HG03575 (cell line): ENCODE data around the gene HOXA5.

Experiments used
- ATAC-seq: cut with Tn5 transposase; IDR thresholded peaks from one replicate; pipeline ENCODE4 v1.9.1; 2021; ENCODE audit not compliant: unreplicated experiment, insufficient number of reproducible peaks, low FRiP score; ENCODE audit errors: extremely low read depth

Gene HOXA5

DNA sequence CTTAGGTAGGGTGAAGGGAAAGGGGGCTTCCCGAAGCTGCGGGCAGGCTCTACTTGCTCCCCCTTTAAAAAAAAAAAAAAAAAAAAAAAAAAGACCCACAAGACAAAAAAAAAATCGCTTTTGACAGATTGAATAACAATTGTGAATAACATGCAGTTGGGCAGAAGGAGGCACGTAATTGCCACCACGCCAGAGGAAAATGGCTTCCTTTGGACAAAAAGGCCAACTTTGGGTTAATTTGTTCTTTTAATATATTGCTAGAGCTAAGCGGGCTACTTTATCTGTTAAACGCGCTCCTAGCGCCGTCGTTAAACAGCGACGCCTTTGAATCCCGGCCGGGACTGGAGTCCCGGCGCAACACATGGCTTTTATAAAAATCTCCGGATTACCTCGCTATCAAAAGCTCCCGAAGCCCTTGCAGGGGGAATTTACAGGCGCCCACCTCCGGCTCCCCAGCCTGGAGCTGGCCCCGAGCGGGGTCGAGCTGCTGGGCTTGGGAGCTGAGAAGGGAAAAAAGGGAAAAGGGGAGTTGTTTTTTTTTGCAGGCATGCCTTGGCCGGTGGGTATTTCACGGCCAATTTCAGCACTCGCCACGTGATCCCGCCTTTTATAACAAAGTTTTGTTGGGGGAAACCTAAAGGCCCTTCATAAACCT is 40.3 kb upstream of the HOXA5 start:
- no peak for ATAC-seq

DNA sequence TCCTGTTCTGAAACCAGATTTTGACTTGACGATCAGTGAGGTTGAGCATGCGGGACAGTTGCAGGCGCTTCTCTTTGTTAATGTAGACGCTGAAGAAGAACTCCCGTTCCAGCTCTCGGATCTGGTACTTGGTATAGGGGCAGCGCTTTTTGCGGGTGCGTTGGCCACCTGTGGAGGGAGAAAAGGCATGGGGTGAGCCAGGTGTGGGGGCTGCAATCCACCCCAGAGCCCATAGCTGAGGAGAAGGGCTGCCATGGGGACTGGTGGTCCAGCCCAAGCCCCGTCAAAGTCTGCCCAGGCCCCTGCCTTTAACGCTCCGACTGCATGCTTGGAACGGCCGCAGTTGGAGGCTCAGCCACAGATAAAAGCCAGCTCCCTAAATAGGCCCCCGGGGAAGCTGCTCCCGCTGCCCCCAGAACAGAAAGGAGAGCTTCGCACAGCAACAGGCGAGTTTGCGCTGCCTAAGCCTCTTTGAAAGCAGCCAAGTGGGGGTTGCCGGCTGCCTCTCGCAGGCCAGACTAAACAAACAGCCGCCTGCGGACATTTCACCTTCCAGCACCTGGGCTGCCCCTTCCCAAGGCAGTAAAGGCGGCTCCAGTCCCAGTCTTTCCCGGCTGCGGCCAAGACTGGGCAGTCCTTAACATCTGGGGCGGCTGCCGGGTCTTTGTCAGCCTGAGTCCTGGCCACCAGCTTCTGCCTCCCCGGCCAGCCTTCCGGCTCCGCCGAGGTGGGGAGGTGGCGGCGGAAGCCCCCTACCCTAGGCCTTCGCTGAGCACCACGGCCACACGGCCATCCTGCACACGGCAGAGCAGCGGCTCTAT is 39.6 kb upstream of the HOXA5 start:
- ATAC-seq = no peak

DNA sequence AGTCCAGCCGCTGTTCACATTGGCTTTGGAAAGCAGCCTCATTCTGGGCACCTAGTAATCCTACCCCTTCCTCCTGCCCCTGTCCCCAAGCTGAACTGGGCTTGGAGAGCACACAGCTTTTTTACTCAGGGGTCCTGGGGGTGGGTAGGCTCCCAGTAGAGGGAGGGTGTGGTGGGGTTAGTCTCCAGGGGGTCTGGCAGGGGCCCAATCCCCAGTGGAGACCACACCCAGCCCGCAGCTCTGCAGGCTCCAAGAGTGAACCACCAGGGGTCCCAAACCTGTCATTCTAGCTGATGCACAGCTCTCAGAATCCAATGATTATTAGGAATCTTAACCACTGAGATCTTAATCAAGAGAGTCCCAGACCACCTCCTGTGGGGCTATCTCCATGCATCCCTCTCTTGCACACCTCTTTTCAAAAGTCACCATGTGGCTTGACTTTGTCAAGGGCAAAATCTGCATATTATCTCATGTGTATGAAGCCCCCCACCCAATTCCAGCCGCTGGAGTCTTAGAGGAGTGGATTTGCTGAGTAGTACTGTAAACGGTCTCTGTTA is 38.9 kb upstream of the HOXA5 start:
- no peak for ATAC-seq

DNA sequence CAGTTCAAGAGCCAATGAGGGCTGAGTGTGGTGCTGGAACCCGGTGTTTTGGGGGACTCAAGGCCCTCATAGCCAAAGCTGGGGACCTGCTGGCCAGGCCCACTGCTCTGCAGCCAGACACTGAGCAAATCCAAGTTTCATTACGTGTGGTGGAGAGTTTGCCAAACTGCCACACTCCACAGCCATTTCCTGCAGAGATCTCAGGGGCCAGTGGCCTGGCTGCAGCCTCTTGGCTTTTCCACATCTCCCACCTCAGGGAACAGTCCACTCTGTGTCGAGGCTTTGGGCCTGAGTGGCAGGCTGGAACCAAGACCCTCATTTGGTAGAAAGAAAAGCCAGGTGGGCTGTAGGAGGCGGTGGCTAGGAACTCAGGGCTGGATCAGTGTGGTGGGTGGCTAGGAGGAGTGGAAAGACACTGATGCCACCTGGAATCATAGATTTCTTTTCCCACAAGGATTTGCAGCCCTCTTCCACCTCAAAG is 38.4 kb upstream of the HOXA5 start:
- no peak for ATAC-seq

DNA sequence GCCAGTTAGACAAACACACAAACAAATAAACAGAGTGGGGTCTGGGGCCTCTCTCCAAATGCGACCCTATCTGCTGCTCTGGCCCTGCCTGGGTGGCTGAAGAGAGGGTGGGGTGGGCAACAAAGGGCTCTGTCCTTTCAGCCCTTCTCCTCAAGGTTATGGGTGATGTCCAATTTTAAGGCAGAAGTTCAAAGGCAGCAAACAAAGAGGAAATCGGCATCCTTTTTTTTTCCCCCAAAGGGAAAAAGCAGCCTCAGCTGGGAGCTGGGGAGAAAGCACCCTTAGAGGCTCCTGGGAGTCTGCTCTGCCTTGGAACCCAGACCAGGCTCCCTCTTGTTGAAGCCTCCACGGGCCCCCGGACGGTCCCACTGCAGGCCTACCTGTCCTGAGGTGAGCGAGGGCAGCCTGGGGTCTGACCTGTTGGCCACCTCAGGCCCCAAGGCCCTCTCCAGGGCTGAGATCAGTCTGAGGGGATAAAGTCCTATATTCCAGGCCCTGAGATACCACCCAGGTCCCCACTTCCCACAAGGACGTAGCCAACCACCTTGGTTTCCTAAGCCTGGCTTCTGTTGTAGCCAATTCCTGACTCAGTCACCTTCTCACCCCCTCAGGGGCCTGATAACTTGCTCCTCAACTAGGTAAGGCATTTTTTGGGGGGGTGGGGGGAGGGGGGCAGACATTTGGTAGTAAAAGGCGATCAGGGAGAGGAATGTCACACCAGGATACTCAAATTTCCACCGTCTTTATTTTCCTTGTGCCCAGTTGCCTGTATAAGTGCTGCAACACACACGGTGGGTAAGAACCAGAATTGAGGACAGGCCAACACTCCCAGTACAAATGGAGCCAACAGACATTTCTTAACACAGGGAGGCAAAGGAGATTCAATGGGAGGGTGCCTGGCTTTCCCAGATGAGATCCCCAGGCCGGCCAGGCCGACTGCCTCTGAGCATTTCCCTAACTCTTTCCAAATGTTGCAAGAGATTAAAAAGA is 37.2 kb upstream of the HOXA5 start:
- no peak for ATAC-seq

DNA sequence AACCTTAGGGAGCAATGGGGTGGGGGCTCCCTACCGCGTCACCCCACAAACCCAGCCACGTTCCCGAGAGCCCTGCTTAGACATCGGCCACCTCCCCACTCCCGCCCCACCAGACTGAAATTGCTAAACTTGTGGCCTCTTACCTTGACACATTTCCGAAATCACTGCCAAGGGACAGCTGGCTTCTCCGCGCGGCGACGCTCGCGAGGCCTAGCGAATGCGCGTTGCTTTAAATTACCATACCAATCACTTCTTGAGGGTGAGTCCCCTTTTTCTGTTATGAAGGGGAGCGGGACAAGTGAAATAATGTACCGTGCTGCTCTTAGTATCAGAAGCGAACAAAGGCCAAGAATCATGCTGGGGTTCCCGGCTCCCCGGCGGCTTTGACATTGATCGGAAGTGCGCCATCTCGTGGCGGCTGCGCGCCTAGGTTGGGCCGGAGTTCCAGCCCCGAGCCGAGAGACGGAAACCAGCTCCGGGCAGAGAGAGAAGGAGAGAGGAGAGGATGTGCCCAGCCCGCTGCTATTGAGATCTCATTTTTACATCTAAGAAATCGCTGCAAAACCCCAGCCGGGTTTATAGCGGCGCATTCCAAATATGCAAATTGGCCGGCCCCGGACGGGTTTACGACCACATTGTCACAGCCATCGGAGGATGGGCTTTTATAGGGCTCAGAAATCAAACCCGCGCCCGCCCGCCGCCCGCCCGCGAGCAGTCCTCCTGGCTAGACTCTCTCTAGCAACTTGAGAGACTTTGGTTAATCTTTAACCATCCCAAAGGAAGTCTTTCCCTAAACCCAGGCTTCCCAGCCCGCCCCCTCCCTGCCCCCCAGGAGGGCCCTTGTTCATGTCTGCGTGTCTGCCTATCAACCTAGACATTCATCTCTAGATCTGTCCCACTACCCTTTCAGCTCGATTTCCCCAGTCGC is 36.3 kb upstream of the HOXA5 start:
- no peak for ATAC-seq

DNA sequence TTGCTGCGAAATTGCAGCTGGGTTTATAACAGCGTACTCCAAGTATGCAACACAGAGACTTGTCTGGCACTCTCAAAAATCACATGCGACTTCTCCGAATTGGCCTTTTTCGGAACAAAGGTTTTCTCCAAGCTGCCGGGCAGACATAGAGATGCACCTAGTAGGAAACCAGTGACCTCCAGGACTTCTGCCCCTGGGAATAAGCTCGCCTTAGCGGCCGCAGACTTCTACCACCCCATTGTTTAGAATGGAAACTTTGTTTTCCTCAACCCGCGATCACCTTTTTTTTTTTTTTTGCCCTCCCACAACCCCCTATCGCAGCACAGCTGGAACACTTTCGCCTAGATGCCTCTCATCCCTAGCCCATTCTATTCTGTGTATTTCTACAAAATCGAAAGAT is 35.5 kb upstream of the HOXA5 start:
- no peak for ATAC-seq

DNA sequence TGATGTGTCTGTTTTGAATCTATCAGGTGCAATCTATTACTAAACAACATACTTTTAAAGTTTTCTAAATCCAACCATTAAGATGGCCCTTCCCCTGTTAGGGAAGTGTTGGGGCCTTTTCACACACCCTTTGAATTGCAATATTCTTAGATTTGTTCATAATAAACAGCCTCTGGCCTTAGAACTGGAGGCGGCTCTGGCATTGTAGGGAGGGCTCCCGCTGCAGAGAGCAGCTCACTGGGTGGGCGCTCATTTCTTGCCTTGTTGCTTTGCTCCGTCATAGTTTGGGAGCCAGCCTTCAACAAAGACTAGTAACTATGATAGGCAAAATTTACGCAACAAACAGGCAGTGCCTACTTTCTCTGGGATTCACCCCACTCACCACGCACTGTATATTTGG is 34.9 kb upstream of the HOXA5 start:
- no peak for ATAC-seq

DNA sequence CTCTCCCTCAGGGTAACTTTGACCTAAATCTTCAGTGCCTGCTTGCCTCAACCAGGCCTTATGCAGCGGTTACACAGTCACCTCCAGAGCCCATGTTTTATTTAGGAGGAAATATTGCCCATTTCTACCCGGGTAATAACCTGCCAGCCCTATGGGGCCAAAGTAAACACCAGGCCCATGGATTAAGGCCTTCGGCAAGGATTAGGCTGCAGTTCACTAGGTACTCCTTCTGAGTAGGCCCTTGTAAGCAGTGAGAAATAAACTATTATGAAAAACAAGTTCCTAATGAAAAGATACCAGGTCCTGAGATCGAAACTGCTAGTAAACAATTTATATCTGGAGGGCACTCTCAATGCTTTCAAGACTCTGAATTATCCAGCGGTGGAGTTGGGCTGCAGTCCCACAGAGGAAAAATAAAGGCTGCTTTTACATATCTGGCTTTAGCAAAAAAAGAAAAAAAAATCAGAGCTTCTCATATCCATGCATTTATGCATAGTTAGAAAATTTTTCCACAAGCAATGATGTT is 34.4 kb upstream of the HOXA5 start:
- ATAC-seq = no peak

DNA sequence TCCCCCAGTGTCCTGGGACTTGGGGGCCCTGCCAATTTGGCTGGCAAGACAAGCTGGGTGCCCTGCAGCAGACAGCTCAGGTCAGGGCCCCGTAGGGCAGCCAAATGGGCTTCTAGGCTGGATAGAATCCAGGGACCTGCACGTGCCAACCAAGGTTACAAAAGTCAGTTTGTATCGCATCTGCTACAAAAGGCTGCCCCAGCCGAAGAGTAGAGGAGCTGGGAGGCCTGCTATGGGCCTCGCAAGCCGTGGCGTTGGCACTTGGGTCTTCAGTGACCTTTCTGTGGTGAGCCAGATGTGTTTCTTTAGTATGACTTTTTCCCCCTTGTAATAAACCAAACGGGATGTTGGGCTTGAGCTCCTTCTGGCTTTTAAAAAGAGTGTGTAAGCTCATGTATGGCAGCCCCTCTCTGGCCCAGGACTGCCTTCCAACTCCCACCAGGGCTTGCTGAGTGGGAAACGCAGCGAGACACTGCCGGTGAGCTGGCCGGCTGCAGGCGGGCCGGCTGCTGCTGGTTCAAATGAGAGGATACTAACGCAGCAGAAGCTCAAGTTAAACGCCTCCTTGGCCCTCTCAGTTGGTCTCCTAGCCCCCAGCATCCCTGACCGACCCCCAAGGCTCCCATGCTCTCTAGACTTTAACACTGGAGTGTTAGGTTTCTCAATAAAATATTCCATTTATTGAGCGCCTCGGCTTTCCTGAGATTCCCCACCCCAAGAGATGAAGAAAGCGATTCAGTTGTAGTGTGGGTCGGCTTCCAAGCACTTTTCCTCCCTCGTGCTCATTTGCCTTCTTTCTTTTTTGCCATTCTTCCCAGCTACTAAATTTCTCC is 33.7 kb upstream of the HOXA5 start:
- ATAC-seq = no peak

DNA sequence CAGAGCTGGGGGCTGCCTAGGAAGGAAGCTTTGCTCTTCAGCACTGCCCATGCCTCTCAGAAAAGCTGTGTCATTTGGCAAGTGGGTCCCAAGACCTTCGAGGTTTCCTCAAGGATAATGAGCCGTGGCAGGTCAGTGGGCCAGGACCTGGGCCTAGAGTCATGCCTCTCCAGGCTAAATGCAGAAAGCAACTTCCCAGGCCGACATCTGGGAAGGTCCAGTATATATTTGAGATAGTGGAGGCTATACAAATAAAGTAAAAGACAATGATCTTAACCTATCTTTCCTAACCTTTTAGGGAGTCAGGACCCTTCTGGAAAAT is 33.0 kb upstream of the HOXA5 start:
- no peak for ATAC-seq

DNA sequence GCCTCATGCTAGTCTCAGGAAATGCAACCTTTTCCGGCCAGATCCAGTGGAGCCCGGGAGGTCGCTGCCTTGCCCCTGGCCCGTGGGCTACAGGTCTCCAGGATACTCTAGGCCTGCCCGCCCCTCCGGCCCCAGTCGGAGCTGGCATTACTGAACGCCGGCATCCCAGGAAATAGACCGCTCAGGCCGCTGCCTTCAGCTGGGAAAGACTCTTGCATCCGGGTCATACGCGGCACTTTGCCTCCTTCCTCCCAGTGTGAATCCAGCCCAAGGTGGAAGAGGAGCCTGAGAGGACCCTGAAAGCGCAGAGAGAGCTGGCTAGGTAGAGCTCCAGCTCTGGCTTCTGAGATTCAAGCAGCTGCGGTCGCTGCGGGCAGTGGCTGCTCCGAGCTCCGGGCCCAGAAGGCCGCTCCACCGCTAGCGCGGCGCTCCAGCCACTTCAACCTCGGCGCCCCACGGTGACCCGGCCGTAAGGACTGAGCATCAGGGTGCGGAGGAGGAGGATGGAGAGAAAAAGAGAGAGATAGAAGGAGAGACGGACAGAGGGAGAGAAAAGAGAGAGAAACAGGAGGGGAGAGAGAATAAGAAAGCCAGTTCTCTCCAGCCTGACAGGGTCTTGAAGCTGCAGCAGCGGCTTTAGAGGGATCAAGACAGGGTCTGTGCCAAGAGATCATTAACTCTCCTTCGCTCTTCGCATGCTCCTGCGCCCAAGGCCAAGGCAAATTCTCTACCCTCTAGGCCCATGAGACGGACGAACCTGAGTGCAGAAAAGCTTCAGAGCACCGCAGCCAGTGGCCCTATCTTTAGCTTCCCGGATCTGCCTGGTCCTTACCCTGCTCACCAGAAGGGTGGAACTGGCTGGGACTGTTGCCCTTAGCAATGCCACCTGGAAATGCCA is 32.4 kb upstream of the HOXA5 start:
- no peak for ATAC-seq

DNA sequence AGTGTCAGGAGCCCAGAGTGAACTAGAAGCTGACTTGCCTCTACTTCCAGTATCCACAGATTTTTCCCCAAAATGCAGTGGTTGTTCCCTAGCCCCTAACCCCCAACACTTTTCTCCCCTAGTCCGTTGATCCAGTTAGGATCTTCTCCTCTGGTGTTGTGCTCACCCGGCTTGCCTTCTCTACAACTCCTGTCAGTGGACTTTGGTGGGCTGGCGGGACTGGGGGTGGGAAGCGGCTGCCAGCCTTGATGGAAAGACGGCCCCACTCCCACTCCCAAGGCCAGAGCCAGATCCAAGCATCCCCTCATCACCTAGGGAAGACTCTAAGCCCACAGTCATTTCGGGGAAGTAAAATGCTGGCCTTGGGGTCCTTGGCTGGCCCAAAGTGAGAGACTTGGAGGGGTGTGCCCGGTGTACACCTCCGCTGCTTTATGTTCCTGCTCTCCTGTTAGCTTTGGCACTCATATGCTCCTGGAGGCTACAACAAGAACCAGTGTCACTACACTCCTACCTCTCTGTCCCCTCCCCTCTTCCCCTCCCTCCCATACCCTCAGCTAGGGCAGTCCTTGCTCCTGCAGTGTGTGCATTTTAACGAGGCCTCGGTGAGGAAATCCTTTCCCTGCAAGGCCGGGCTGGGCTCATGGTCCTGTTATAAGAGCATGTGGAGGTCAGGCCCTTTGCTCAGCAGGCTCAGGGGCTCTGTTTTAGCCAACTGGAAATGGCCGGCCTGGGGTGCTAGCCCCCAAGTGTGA is 31.6 kb upstream of the HOXA5 start:
- no peak for ATAC-seq

DNA sequence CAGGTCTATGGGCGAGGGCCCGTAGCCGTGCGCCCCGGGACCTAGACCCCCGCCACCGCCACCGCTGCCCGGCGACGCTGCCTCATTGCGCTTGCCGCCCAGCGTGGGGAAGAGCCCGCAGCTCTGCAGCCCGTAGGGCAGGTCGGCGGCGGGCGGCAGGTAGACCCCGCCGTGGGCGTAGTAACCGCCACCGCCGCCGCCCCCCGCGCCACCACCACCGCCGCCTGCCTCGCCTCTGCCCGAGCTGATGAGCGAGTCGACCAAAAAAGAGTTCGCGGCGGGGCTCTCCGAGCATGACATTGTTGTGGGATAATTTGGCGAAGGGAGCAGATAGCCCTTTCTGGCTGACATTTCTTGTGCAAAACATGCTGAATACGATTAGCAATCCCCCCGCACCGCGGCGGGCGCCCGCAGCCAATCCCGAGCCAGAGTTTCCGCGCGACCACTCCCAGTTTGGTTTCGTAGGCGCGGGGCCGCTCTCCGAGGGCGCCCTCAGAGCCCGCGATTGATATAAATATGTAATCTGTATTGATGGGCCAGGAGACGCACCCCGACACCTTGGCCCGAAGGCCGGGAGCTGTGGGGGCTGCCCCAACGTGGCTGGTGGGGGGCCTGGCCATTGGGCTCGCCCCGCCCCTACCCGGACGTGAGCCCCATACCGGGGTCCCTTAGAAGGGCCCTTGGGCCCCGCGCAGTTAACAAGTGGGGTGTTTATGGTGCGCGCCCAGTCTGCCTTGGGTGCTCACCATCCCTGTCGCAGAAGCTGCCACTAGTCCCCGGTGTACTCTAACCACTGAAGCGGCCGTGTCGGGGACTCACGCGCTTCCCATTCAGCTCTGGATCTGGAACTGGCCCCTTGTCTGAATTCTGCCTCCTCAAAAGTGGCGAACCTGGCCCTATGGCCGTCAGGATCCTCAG is 30.7 kb upstream of the HOXA5 start, which contains the start of gene HOXA10:
TSS of gene HOXA10 (minus strand) at position 365 of the 918 bp plus-strand sequence. CDS start at position 351, 14 bp downstream.
- ATAC-seq = no peak
